HEK293 (cell line): Measurements from ENCODE around the gene RAMP3.

Source experiments
- CTCF ChIA-PET: fragments of 350-600 bp; formaldehyde crosslinking; extraction: SDS; loops from one replicate; lab custom pipeline; 2021; ENCODE audit warnings: antibody characterized with exemption; lab: Yijun Ruan, JAX
- POLR2A ChIA-PET: fragments of 300-600 bp; formaldehyde crosslinking; extraction: SDS; loops from one replicate; lab custom pipeline; 2020; ENCODE audit warnings: antibody characterized with exemption, inconsistent platforms; lab: Yijun Ruan, JAX
- H3K27ac ChIP-seq: fragments of 200-500 bp; sonication (Bioruptor generic); 2 replicates; pipeline ENCODE4 v1.5.1; 2014; ENCODE audit warnings: low read depth, low read length, control low read depth, inconsistent platforms; ENCODE audit errors: extremely low read depth
- H3K36me3 ChIP-seq, 2 experiments: fragments of 200-500 bp in 1 of 2; sonication (Bioruptor generic) in 1 of 2; 1 replicate in 1 of 2; 2 replicates in 1 of 2; pipeline ENCODE4 v1.5.1; 2014 to 2017; ENCODE audit warnings: inconsistent platforms in 2 of 2, low read length in 2 of 2; ENCODE audit not compliant: control insufficient read depth in 2 of 2, insufficient read depth in 1 of 2
- H3K4me1 ChIP-seq: fragments of 200-500 bp; sonication (Bioruptor generic); 2 replicates; pipeline ENCODE4 v1.5.1; 2014; ENCODE audit warnings: mild to moderate bottlenecking, low read length, inconsistent platforms; ENCODE audit not compliant: control insufficient read depth, insufficient read depth
- H3K4me3 ChIP-seq: 2 replicates; pipeline ENCODE4 v1.5.1; 2011; ENCODE audit warnings: low read depth, mild to moderate bottlenecking, control low read depth, low read length, moderate library complexity
- H3K9me3 ChIP-seq: fragments of 200-500 bp; sonication (Bioruptor generic); 2 replicates; pipeline ENCODE4 v1.5.1; 2014; ENCODE audit warnings: low read depth, low read length, inconsistent platforms; ENCODE audit not compliant: control insufficient read depth, insufficient read depth
- FEZF1 ChIP-seq: fragments of 450-650 bp; formaldehyde crosslinking; IDR thresholded peaks from 2 replicates; pipeline ENCODE4 v1.5.1; 2016; ENCODE audit warnings: missing biosample characterization, missing genetic modification characterization
- OVOL3 ChIP-seq: fragments of 450-650 bp; formaldehyde crosslinking; IDR thresholded peaks from 2 replicates; pipeline ENCODE4 v1.5.1; 2016; ENCODE audit warnings: missing biosample characterization, missing genetic modification characterization
- ZFP69B ChIP-seq: fragments of 450-650 bp; formaldehyde crosslinking; IDR thresholded peaks from 2 replicates; pipeline ENCODE4 v1.5.1; 2016; ENCODE audit warnings: missing biosample characterization, missing genetic modification characterization
- ZIC2 ChIP-seq: fragments of 450-650 bp; formaldehyde crosslinking; IDR thresholded peaks from 2 replicates; pipeline ENCODE4 v1.5.1; 2016; ENCODE audit warnings: missing biosample characterization, missing genetic modification characterization
- ZNF202 ChIP-seq: fragments of 450-650 bp; formaldehyde crosslinking; IDR thresholded peaks from 2 replicates; pipeline ENCODE4 v1.5.1; 2016; ENCODE audit warnings: missing biosample characterization, missing genetic modification characterization, borderline replicate concordance
- ZNF214 ChIP-seq: fragments of 450-650 bp; formaldehyde crosslinking; IDR thresholded peaks from 2 replicates; pipeline ENCODE4 v1.5.1; 2017; ENCODE audit warnings: missing biosample characterization, mild to moderate bottlenecking, missing genetic modification characterization, borderline replicate concordance
- ZNF302 ChIP-seq: fragments of 450-650 bp; formaldehyde crosslinking; IDR thresholded peaks from 2 replicates; pipeline ENCODE4 v1.5.1; 2016; ENCODE audit warnings: missing biosample characterization, missing genetic modification characterization, low read depth
- ZNF501 ChIP-seq: fragments of 450-650 bp; formaldehyde crosslinking; IDR thresholded peaks from 2 replicates; pipeline ENCODE4 v1.5.1; 2016; ENCODE audit warnings: missing biosample characterization, missing genetic modification characterization
- ZNF664 ChIP-seq: fragments of 450-650 bp; formaldehyde crosslinking; IDR thresholded peaks from 2 replicates; pipeline ENCODE4 v1.5.1; 2016; ENCODE audit warnings: missing biosample characterization, missing genetic modification characterization
- ZNF747 ChIP-seq: fragments of 450-650 bp; formaldehyde crosslinking; IDR thresholded peaks from 2 replicates; pipeline ENCODE4 v1.5.1; 2016; ENCODE audit warnings: missing biosample characterization, missing genetic modification characterization
- ZNF76 ChIP-seq: fragments of 450-650 bp; formaldehyde crosslinking; IDR thresholded peaks from 2 replicates; pipeline ENCODE4; 2016; ENCODE audit warnings: low read depth, missing biosample characterization, missing genetic modification characterization, borderline replicate concordance
- ZNF830 ChIP-seq: fragments of 450-650 bp; IDR thresholded peaks from 2 replicates; pipeline ENCODE4 v1.5.0; 2018; ENCODE audit warnings: missing biosample characterization, missing genetic modification characterization, low read depth, mild to moderate bottlenecking, moderate library complexity
- ZXDB ChIP-seq: fragments of 450-650 bp; formaldehyde crosslinking; IDR thresholded peaks from 2 replicates; pipeline ENCODE4 v1.5.1; 2016; ENCODE audit warnings: missing biosample characterization, missing genetic modification characterization
- TF ChIP-seq, protein P1 (sequence below): sonication (generic); formaldehyde crosslinking; IDR thresholded peaks from 2 replicates; pipeline ENCODE4 v1.8.1; 2022; ENCODE audit warnings: mild to moderate bottlenecking, moderate library complexity, missing genetic modification reagents
- TF ChIP-seq, protein P2 (sequence below): IDR thresholded peaks from 2 replicates; pipeline ENCODE4 v1.6.1; 2011; ENCODE audit warnings: mild to moderate bottlenecking, low read depth, low read length, borderline replicate concordance
- TF ChIP-seq, protein P3 (sequence below): fragments of 450-650 bp; formaldehyde crosslinking; IDR thresholded peaks from 2 replicates; pipeline ENCODE4 v1.5.1; 2016; ENCODE audit warnings: missing biosample characterization, missing genetic modification characterization
- TF ChIP-seq, protein P4 (sequence below): fragments of 450-650 bp; formaldehyde crosslinking; conservative IDR thresholded peaks from 2 replicates; pipeline ENCODE4 v1.5.1; 2016; ENCODE audit warnings: low read depth, missing biosample characterization, missing genetic modification characterization
- TF ChIP-seq, protein P5 (sequence below): fragments of 450-650 bp; formaldehyde crosslinking; IDR thresholded peaks from 2 replicates; pipeline ENCODE4 v1.5.1; 2016; ENCODE audit warnings: missing biosample characterization, missing genetic modification characterization

RAMP3 gene

DNA sequence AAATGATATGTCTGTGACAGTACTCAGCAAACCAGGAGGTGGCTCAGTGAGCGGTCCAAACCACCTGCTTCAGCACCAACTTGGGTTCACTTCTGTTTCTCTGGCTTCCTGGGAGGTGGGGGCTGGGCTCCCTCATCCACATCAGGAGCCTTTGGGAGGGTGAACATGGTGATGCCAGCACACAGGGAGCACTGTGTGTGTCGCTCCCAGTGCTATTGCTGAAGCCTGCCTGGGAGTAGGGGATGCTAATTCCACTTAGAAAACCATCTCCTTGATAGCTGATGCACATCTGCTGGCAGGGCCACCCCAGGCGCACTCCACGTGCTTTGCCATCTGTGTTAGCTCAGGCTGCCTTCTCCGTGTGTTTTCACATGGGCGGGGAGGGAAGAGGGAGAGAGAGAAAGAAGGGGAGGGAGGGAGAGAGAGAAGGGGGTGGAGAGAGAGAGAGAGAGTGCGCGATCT, 58.0 kb downstream of the RAMP3 start:
- no peak for TF ChIP-seq ZNF76 (tag by site-specific recombination)
- no peaks in the 10 kb centered on the region for H3K9me3 ChIP-seq
- ChIA-PET CTCF (interaction anchor here (0.7 to 1.9 kb wide), 5 partner anchors 9 to 763 kb away, joined by 3 to 5 read pairs (median 3); no protein-coding TSS in a partner anchor), POLR2A (no interaction called here)
- no peaks in the 10 kb centered on the region for H3K4me1 ChIP-seq
- no peak overlapping the region for H3K27ac ChIP-seq
- H3K36me3 ChIP-seq, result no peaks in the 10 kb centered on the region
- H3K4me3 ChIP-seq, result no peak overlapping the region

DNA sequence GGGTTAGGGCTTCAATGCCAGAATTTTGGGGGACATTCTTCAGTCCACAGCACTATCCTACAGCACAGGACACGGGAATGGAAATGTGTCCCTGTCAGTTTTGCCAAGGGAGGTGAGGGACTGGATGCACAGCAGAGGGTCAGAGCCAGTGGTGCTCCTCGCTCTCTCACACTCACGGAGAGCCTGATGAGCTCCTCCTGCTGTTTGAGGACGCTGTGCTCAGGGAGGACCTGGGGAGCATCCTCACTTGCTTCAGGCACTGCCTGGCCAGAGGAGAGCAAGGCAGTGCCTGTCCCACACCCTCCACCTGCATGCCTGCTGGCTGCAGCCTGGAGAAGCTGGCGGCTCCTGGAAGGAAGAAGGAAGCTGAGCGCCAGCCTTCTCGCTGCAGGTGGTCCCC, 58.6 kb downstream of the RAMP3 start:
- no peak overlapping the region for H3K27ac ChIP-seq
- no peak overlapping the region for H3K4me3 ChIP-seq
- no peaks in the 10 kb centered on the region for H3K9me3 ChIP-seq
- H3K4me1 ChIP-seq, result no peaks in the 10 kb centered on the region
- ChIA-PET POLR2A (no interaction called here), CTCF (interaction anchor here (0.7 to 1.9 kb wide), 5 partner anchors 8 to 762 kb away, joined by 3 to 5 read pairs (median 3); no protein-coding TSS in a partner anchor)
- TF ChIP-seq ZNF302, result no peak
- TF ChIP-seq, protein P1, sequence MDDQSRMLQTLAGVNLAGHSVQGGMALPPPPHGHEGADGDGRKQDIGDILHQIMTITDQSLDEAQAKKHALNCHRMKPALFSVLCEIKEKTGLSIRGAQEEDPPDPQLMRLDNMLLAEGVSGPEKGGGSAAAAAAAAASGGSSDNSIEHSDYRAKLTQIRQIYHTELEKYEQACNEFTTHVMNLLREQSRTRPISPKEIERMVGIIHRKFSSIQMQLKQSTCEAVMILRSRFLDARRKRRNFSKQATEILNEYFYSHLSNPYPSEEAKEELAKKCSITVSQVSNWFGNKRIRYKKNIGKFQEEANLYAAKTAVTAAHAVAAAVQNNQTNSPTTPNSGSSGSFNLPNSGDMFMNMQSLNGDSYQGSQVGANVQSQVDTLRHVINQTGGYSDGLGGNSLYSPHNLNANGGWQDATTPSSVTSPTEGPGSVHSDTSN (CRISPR knock-in tag), result no peak
- no peak for TF ChIP-seq ZNF214 (tag by site-specific recombination)
- TF ChIP-seq ZIC2 (tag by site-specific recombination), result no peak
- TF ChIP-seq ZNF501, result no peak
- TF ChIP-seq, protein P2, sequence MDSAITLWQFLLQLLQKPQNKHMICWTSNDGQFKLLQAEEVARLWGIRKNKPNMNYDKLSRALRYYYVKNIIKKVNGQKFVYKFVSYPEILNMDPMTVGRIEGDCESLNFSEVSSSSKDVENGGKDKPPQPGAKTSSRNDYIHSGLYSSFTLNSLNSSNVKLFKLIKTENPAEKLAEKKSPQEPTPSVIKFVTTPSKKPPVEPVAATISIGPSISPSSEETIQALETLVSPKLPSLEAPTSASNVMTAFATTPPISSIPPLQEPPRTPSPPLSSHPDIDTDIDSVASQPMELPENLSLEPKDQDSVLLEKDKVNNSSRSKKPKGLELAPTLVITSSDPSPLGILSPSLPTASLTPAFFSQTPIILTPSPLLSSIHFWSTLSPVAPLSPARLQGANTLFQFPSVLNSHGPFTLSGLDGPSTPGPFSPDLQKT, result no peak
- no peak for TF ChIP-seq ZNF830 (tag by site-specific recombination)
- no peak for TF ChIP-seq ZNF664
- TF ChIP-seq ZXDB (tag by site-specific recombination), result no peak
- TF ChIP-seq, protein P3, sequence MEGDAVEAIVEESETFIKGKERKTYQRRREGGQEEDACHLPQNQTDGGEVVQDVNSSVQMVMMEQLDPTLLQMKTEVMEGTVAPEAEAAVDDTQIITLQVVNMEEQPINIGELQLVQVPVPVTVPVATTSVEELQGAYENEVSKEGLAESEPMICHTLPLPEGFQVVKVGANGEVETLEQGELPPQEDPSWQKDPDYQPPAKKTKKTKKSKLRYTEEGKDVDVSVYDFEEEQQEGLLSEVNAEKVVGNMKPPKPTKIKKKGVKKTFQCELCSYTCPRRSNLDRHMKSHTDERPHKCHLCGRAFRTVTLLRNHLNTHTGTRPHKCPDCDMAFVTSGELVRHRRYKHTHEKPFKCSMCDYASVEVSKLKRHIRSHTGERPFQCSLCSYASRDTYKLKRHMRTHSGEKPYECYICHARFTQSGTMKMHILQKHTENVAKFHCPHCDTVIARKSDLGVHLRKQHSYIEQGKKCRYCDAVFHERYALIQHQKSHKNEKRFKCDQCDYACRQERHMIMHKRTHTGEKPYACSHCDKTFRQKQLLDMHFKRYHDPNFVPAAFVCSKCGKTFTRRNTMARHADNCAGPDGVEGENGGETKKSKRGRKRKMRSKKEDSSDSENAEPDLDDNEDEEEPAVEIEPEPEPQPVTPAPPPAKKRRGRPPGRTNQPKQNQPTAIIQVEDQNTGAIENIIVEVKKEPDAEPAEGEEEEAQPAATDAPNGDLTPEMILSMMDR (tag by site-specific recombination), result no peak
- H3K36me3 ChIP-seq, result no peaks in the 10 kb centered on the region

DNA sequence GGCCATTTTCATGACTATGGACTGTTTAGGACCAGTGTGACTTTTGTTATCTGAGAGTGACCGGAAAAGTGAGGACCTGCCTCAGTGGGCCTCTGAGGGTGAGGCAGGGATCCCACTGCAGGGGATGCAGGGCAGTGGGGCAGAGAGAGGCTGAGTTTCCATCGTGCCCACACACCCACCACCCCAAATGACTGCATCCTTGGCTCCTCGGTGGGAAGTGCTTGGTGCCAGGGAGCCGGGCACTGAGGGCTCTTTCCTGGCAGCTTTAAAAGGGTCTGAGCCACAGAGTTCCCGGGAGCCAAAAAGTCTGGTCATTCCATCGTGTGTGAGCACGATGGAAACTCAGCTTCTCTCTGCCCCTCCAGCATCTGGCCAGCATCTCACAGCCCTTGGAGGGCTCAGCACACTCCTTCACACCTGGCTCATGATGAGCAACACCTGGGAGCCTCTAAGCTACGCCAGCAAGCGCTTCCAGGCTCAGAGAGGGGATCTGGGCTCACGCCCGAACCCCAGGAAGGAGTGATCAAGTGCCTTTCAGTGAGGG, 59.1 kb downstream of the RAMP3 start:
- Histone ChIP-seq H3K4me3 (no peak overlapping the region), H3K9me3 (no peaks in the 10 kb centered on the region), H3K4me1 (no peaks in the 10 kb centered on the region), H3K36me3 (no peaks in the 10 kb centered on the region), H3K27ac (no peak overlapping the region)
- ChIA-PET CTCF (interaction anchor here (0.7 to 1.9 kb wide), 6 partner anchors 8 to 47 kb away, joined by 3 to 6 read pairs (median 4); no protein-coding TSS in a partner anchor), POLR2A (interaction anchor here (0.6 kb wide), 1 partner anchor 342 kb away, joined by 4 read pairs; no protein-coding TSS in a partner anchor)
- TF ChIP-seq ZNF202 (tag by site-specific recombination) (no peak), ZNF747 (no peak), ZFP69B (no peak), ZNF302 (no peak), ZNF501 (no peak), OVOL3 (no peak), FEZF1 (tag by site-specific recombination) (no peak)
- TF ChIP-seq, protein P4, sequence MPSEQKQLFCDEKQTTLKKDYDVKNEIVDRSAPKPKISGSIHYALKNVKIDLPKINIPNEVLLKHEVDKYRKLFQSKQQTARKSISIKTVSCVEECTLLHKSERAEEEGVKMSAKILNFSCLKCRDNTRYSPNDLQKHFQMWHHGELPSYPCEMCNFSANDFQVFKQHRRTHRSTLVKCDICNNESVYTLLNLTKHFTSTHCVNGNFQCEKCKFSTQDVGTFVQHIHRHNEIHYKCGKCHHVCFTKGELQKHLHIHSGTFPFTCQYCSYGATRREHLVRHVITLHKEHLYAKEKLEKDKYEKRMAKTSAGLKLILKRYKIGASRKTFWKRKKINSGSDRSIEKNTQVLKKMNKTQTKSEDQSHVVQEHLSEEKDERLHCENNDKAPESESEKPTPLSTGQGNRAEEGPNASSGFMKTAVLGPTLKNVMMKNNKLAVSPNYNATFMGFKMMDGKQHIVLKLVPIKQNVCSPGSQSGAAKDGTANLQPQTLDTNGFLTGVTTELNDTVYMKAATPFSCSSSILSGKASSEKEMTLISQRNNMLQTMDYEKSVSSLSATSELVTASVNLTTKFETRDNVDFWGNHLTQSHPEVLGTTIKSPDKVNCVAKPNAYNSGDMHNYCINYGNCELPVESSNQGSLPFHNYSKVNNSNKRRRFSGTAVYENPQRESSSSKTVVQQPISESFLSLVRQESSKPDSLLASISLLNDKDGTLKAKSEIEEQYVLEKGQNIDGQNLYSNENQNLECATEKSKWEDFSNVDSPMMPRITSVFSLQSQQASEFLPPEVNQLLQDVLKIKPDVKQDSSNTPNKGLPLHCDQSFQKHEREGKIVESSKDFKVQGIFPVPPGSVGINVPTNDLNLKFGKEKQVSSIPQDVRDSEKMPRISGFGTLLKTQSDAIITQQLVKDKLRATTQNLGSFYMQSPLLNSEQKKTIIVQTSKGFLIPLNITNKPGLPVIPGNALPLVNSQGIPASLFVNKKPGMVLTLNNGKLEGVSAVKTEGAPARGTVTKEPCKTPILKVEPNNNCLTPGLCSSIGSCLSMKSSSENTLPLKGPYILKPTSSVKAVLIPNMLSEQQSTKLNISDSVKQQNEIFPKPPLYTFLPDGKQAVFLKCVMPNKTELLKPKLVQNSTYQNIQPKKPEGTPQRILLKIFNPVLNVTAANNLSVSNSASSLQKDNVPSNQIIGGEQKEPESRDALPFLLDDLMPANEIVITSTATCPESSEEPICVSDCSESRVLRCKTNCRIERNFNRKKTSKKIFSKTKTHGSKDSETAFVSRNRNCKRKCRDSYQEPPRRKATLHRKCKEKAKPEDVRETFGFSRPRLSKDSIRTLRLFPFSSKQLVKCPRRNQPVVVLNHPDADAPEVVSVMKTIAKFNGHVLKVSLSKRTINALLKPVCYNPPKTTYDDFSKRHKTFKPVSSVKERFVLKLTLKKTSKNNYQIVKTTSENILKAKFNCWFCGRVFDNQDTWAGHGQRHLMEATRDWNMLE (tag by site-specific recombination), result no peak
- TF ChIP-seq, protein P5, sequence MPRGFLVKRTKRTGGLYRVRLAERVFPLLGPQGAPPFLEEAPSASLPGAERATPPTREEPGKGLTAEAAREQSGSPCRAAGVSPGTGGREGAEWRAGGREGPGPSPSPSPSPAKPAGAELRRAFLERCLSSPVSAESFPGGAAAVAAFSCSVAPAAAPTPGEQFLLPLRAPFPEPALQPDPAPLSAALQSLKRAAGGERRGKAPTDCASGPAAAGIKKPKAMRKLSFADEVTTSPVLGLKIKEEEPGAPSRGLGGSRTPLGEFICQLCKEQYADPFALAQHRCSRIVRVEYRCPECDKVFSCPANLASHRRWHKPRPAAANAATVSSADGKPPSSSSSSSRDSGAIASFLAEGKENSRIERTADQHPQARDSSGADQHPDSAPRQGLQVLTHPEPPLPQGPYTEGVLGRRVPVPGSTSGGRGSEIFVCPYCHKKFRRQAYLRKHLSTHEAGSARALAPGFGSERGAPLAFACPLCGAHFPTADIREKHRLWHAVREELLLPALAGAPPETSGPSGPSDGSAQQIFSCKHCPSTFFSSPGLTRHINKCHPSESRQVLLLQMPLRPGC (tag by site-specific recombination), result no peak
- TF ChIP-seq, protein P2, result no peak
